DMS79 (cell line): ENCODE results near the gene NT5C3A.
A peak's percentile ranks its signal among the peaks of the same experiment; 100 is the strongest.
"Not testable (repeated sequence)": the region's sequence is repeated elsewhere in the genome, so short reads cannot be mapped to it uniquely, and the experiment has no call there.

ENCODE experiments used
- DNase-seq: peaks from one replicate; lab custom pipeline; 2025; lab: John Stamatoyannopoulos, UW

NT5C3A gene

GRCh38 chr7:33062023-33062781, at the start of gene NT5C3A:
NT5C3A (minus strand) TSS chr7:33062776; CDS start chr7:33062705, 71 bp downstream.
- no peak for DNase-seq

DNA sequence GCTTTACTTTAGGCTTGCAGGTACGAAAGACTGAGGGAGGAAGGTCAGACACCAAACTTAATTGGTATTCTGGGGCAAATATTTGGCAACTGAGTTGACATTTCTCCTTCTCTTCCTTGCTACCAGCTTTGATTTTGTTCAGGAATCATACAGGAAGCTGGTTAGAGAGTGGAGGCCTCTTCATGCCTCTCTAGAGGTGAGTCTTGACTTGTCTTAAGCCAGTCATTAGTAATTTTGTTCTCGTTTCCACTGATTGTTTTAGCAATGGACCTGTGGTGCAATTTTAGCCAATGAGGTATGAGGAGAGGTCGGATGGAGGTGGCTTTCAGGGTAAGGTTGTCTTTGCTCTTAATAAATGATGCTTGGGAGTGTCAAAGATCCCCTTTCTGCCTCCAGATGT, 49.0 kb upstream of the NT5C3A start:
- DNase-seq, result no peak

DNA sequence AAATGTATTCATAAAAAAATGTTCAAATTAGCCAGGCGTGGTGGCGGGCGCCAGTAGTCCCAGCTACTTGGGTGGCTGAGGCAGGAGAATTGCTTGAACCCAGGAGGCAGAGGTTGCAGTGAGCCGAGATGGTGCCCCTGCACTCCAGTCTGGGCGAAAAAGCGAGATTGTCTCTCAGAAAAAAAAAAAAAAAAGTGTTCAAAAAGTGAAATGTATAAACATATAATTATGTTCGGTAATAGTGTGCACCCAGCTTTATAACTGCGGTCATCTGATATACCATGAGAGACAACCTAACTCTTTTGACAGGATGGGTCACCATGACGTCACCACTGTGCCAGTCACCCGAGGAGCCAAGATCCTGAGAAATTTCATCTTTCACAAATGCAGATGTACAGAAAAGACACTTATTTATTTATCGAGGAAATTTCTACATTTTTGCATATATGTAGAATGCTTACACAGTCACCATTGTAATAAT, 47.2 kb upstream of the NT5C3A start:
- DNase-seq, result no peak

DNA sequence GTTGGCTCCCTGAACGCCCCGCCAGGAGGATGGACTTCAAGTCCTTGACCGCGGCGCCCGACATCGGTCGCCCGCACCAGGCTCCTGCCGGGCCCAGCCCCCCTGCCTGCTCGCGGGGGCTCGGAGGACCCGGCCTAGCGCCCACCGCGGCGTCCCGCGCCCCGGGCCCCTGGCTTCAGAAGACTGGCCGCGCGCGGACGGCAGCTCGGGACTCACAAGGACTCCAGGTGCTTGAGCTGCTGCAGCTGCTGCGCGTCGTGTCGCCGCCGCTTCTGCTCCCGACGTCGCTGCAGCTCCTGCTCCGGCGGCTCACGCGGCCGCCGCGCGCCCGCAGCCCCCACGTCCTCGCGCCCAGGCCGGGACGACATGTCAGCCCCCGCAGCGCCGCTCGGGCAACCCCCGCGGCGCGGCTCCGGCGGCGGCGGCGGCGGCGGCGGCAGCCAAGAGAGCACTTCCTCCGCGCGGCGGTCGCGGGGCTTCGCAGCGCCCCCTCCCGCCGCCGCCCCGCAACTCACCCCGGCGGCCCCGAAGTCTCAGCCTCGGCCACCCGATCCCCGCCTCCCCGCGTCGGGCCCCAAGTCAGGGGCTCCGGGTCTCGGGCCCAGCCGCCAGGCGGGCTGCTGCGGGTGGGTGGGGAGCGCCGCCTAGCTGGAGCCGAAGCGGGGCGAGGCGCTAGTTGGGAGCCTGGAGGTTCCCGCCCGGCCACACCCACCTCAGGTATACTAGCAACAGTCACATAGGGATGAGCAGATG, 46.6 kb upstream of the NT5C3A start, which contains the start of gene RP9:
TSS of gene RP9 (minus strand) at position 400 of the 753 bp plus-strand sequence. CDS start at position 368, 32 bp downstream.
- peak; percentile 51 for DNase-seq

DNA sequence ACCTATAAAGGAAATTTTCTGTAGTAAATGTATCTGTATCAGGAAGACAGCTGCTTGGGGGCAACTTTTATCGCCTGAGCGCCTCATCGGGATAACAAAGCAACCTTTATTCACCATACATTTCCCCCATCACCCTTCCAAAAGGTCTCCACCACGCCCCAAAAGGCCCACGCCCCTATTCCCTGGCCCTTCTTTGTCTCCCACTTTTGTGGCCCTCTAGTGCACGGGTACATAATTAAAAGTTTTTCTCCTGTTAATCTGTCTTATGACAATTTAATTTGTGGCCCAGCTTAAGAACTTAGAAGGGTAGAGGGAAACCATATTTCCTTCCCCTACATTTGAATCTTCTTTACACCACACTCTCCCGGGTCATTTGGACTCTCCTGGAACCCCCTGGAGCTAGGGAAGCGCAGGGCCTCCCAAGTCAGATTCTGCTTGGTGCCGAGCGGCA, 46.0 kb upstream of the NT5C3A start:
- DNase-seq, result no peak

- peak; percentile 32 for DNase-seq
Measured at GRCh38 chr7:33107136-33108066, 44.8 kb upstream of the NT5C3A start.

DNA sequence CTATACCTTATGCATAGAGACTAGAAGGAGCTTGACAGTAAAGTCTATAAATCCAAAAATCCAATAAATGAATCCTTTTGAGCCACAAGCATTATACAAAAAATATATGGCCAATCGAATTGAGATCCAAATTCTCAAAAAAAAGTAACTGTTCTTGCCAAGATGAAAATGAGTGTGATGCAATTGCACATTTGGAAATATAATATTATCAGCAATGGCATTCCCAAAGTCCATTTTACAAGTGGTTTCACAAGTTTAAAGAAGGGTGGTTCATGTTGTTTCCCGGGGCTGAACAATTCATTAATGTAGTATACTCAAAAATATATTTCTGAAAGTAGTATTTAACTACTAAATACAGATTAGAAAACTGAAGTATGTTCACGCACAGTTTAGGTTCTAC, 39.3 kb upstream of the NT5C3A start:
- no peak for DNase-seq

DNA sequence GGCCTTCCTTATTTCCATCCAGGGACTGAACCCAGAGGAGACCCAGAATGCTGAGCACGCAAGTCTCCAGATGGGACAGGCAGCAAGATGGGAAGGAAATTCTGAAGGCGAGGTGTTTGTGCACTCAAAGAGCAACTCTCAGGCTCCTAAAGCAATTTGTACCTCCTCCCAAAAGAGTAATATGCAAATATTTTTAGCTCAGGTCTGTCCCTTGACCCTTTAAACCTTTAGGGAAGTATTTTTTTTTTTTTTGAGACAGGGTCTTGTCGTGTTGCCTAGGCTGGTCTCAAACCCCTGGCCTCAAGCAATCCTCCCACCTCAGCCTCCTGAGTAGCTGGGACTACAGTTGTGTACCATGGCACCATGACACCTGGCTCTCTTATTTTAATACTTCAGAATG, 38.2 kb upstream of the NT5C3A start:
- no peak for DNase-seq

GRCh38 chr7:33099154-33099940, 36.8 kb upstream of the NT5C3A start:
- no peak for DNase-seq

DNA sequence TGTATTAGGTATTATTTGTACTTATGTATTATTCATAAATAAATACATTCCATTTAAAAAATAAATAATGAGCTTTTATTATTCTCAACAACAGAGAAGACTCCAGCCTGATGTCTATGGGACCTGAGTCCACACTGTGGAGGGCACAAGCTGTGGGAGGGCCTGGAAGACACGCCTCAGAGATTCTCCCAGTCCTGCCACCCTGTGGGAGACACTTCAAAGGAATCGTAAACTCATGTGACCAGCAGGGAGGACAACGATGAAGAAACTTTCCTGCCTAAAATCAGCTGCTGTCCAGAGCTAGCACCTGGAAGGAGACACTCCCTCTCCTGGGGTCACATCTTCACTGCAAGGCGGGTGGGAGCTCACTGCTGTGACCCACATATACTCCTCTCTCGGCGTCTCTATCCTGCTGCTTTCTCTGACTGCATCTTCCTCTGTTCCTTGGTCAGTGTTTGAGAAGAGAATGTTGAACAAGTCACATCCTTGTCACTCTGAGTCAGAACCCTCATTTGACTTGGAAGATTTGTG, 32.2 kb upstream of the NT5C3A start:
- not testable (repeated sequence) for DNase-seq

GRCh38 chr7:33093266-33093665, 30.7 kb upstream of the NT5C3A start:
- no peak for DNase-seq

GRCh38 chr7:33091641-33092191, 29.1 kb upstream of the NT5C3A start:
- no peak for DNase-seq

GRCh38 chr7:33091111-33091531, 28.5 kb upstream of the NT5C3A start:
- no peak for DNase-seq

DNA sequence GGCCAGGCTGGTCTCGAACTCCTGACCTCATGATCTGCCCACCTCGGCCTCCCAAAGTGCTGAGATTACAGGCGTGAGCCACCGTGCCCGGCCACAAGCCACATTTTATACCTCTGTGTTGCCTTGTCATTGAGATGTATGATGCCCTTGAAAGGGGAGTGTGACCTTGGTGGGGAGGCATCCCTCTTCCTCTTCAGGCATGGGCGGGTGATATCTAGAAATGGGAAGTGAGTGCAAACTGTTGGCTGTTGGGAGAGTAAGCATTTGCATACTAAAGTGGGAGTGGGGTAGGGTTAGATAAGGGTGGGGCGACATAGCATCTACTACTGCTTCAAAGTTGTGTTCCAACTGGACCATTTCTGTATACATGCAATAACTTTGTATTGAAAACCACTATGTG, 26.6 kb upstream of the NT5C3A start:
- DNase-seq, result no peak

DNA sequence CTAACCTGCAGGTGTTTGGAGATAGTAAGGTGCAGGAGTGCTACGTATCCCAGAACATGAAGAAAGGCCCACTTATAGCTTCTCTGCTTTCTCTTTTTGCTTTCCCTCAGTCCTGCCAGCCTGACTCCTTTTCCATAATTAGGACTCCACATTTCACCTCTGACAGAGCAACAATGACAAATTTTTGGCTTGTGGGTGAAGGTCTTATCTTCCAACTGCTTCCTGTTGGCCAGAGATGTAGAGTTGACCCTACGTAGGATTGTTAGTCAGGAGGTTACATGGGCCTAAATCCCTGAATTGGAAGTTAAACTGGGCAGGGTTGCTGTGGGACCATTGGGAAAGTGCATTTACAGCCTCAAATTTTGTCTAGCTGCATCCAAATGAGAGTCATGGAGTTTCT, 25.3 kb upstream of the NT5C3A start:
- no peak for DNase-seq

DNA sequence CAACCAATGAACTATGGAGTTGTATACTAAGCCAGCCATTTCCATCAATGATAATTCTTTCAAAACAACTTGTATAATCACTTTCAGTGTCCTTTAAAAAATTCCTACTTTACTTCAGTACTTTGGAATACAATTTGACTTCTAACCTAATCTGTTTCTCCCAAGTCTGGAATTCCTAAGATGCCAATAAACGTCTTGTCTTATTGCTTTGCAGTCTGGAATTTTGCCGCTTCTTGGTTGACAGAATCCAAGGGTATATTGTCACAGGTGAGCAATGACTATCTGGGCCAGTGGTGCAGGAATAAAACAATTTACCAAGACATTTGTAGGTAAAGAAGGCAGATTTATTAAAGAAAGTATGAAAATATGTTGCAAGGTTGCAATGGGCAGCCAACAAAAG, 24.8 kb upstream of the NT5C3A start:
- no peak for DNase-seq

DNA sequence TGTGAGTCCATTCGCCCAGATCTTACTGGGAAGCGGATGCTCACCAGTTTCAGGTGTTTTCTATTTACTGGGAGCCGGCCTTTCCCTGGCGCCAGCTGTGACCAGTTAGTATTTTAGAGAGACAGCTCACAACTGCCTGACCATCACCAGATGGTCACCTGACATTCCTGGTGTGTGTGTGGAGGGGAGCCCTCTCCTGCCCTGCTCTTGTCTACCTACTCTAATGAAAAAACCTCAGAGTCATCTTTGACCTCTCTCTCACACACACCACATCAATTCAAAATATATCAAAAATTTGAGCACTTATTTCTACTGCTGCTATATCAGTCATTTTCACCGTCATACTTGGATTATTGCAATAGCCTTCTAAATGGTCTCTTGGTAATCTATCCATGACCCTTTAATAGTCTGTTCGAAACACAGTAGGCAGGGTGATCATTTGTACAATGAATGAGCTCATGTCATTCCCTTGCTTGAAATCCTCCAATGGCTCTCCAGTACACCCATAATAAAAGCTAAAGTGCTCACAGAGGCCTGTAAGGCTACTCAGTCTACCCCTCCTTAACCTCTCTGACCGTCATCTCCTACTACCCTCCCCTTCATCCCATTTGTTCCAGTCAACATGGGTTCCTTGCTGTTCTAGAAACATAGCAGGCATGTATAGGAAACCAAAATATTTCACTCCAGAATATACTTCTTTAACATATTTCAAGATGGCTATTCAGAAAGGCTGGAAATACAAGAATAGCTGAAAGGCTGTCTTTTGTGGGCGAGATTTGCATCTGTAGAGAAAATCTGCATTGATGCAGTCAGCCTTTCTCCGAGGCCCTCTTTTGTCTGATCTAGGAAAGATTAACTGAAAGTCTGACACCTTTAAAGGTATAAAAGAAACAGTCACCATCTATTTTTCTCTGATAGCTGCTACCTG, 17.5 kb upstream of the NT5C3A start:
- no peak for DNase-seq

DNA sequence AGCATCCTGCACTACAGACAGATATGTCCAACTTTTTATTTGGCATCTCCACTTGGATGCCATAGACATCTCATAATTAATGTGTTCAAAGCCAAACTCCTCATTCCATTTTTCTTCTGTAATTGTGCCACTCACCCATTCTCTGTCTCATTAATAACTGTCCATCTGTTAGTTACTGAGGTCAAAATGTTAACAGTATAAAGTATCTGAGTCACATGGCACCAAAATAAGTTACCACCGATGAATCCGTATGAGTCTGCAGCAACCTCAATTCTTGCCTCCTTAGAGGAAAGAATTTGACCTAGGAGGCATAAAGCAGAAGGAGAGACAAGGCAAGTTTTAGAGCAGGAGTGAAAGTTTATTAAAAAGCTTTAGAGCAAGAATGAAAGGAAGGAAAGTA, 16.5 kb upstream of the NT5C3A start:
- DNase-seq, result no peak

DNA sequence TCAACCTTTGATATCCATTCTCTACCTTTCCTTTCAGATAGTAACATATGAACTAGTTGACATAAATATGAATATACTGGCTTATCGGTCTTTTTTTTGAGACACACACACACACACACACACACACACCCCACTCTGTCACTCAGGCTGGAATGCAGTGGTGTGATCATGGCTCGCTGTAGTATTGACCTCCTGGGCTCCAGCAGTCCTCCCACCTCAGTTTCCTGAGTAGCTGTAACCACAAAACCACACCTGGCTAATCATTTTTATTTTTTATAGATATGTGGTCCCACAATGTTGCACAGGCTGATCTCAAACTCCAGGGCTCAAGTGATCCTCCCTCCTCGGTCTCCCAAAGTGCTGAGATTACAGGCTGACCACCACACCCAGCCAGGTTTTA, 14.2 kb upstream of the NT5C3A start:
- no peak for DNase-seq
